ENCODE measurements around the gene SLC25A5. TPM values are rescaled to one million over a fixed set of nuclear protein-coding genes. Genes with fewer than 3 reads are reported as not detected.

The SLC25A5 gene
- 98.9 and 165 TPM in 2 replicates for total RNA-seq

DNA sequence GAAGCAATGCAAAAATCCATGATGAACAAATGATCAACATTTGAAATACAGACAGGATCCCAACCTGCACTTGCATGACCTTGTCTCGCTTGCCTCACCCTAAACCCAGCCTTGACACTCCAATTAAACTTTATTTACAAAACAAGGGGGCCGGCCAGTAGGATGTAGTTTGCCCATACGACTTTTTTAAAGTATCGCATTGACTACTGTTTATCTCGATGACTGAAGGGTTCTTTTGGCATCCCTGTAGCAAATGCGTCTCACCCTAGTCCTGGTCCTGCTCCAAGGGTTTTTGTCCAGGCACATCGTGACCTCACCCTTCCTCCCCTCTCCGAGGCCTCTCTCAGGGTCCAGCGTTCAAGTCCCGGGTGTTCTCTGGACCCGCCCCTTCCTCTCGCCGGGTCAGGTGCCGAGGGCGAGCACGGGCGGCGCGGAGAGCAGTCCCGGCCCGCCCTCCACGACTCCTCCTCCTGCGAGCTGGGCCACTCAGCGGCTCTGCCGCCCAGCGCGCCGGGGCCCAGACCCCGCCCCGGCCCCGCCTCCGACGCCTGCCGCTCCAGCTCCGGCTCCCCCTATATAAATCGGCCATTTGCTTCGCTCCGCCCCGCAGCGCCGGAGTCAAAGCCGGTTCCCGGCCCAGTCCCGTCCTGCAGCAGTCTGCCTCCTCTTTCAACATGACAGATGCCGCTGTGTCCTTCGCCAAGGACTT, at the start of gene SLC25A5:
Gene SLC25A5, plus strand, starts transcription at position 603 of the 709 bp plus-strand sequence. Its CDS starts 72 bp downstream, at position 675.

Other genes starting within 250 kb of the SLC25A5 start
- 105 and 174 TPM in 2 replicates for gene PGRMC1, start 232.2 kb upstream of the SLC25A5 start, total RNA-seq
- 11.3 and 17.8 TPM in 2 replicates for gene SLC25A43, start 69.1 kb upstream of the SLC25A5 start, total RNA-seq
- 39.2 and 43.1 TPM in 2 replicates for gene STEEP1, start 97.0 kb downstream of the SLC25A5 start, total RNA-seq
- gene UBE2A, start 106.1 kb downstream of the SLC25A5 start, total RNA-seq, result 15.2 and 24.0 TPM in 2 replicates
- gene NKRF, start 138.0 kb downstream of the SLC25A5 start, total RNA-seq, result 1.8 and 2.5 TPM in 2 replicates
- gene SEPTIN6, start 224.7 kb downstream of the SLC25A5 start, total RNA-seq, result 9.3 and 9.5 TPM in 2 replicates